Vagina (tissue), 2 donors: ENCODE results near the gene SMIM23.

Experiments used
- POLR2A ChIP-seq, 2 donors: fragments of 450-650 bp; IDR thresholded peaks; one replicate each; pipeline ENCODE4 v1.6.1; 2017; ENCODE audit warnings: antibody characterized with exemption in 2 of 2, mild to moderate bottlenecking in 2 of 2, moderate library complexity in 2 of 2
- TF ChIP-seq, protein P1 (sequence below), 3 experiments: fragments of 450-650 bp in 2 of 3; fragments of 200-600 bp in 1 of 3; sonication (generic) in 1 of 3; IDR thresholded peaks; one replicate each; pipeline ENCODE4 v1.5.1; 2017 to 2019; ENCODE audit warnings: antibody characterized with exemption in 3 of 3, mild to moderate bottlenecking in 2 of 3, moderate library complexity in 2 of 3

DNA sequence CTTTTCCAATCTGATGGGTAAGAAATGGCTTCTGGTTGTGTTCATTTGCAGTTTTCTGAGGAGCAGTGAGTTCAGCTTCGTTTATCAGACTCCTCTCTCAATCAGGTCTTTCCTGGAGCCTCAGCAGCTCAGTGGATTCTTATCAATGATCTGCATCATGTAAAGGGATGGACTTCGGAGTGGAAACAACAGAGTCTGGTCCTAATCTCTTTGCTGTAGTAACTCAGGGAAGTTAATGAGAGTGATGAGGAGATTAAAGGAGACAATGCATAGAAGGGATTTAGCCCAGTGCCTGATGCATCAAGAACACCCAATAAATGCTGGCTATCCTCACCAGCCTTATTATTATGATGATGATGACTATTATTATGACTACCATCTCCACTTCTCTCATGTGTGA, 47.2 kb downstream of the SMIM23 start:
- TF ChIP-seq, protein P1, sequence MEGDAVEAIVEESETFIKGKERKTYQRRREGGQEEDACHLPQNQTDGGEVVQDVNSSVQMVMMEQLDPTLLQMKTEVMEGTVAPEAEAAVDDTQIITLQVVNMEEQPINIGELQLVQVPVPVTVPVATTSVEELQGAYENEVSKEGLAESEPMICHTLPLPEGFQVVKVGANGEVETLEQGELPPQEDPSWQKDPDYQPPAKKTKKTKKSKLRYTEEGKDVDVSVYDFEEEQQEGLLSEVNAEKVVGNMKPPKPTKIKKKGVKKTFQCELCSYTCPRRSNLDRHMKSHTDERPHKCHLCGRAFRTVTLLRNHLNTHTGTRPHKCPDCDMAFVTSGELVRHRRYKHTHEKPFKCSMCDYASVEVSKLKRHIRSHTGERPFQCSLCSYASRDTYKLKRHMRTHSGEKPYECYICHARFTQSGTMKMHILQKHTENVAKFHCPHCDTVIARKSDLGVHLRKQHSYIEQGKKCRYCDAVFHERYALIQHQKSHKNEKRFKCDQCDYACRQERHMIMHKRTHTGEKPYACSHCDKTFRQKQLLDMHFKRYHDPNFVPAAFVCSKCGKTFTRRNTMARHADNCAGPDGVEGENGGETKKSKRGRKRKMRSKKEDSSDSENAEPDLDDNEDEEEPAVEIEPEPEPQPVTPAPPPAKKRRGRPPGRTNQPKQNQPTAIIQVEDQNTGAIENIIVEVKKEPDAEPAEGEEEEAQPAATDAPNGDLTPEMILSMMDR (IDR thresholded peaks at IDR 0.05): no peak
- no peak for TF ChIP-seq POLR2A (IDR thresholded peaks at IDR 0.05)
